ENCODE data around the gene YKT6. TPM values are rescaled to one million over a fixed set of nuclear protein-coding genes. Genes with fewer than 3 reads are reported as not detected.

Gene YKT6
- total RNA-seq, 4 donors from 2014 or later: 43.3 to 50.7 (median 49.7) TPM

DNA sequence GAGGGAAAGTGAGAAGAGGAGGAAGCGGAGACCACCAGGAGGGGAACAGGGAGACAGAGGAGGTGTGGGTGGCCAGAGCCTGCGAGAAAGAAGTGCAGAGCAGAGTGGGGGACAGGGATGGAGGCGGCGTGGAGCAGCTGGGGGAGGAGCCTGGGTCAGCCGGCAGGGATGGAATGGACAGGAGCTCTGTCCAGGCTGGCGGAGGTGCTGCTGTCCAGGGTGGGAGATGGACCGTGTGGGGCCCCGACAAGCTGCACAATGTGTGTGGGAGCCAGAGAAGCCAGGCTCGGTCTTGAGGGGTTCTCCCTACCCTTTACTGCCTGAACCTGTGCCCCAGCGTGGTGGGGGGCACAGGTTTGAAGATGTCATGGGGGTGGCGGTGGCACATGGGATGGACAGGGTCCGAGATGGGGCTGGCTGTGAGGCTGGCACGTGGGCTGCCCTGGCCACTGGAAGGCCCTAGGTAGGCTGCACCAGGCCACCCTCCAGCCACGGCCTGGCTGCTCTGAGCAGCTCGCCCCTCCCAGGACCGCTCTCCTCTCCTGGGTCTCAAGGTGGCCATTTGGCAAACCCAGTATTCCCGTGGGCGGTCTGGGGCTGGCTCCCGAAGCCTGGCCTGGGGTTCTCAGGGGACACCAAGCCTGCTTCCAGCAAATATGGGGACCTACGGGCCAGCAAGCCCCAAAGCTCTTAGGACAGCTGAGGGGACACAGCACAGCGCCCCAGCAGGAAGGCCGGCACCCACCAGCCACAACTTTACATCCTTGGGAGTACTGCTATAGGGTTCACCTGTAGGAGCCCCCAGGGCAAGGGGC lies 32.3 kb downstream of the YKT6 start:
- TF ChIP-seq, protein P1, sequence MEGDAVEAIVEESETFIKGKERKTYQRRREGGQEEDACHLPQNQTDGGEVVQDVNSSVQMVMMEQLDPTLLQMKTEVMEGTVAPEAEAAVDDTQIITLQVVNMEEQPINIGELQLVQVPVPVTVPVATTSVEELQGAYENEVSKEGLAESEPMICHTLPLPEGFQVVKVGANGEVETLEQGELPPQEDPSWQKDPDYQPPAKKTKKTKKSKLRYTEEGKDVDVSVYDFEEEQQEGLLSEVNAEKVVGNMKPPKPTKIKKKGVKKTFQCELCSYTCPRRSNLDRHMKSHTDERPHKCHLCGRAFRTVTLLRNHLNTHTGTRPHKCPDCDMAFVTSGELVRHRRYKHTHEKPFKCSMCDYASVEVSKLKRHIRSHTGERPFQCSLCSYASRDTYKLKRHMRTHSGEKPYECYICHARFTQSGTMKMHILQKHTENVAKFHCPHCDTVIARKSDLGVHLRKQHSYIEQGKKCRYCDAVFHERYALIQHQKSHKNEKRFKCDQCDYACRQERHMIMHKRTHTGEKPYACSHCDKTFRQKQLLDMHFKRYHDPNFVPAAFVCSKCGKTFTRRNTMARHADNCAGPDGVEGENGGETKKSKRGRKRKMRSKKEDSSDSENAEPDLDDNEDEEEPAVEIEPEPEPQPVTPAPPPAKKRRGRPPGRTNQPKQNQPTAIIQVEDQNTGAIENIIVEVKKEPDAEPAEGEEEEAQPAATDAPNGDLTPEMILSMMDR (IDR thresholded peaks at IDR 0.05; ENCODE audit: low read depth): no peak

DNA sequence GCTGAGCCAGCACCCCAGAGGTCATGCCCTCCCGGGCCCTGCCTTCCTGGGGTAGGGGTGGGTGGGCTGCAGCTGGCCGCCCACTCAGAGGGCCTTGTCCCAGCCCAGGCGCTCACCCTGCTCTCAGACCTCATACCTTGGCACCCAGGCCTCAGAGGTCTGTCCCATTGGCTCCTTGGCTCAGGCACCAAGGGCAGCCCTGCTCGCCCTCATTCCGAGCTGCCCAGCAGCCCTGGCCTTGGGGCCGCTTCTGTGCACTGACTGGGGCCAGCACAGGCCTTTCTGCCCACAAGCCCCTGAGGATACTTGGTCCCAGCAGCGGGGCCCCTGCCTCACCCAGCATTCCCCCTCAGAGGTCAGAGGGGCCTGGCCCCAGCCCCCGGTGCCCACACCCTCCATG lies 34.3 kb downstream of the YKT6 start:
- TF ChIP-seq, protein P1 (IDR thresholded peaks at IDR 0.05; ENCODE audit: low read depth): no peak

DNA sequence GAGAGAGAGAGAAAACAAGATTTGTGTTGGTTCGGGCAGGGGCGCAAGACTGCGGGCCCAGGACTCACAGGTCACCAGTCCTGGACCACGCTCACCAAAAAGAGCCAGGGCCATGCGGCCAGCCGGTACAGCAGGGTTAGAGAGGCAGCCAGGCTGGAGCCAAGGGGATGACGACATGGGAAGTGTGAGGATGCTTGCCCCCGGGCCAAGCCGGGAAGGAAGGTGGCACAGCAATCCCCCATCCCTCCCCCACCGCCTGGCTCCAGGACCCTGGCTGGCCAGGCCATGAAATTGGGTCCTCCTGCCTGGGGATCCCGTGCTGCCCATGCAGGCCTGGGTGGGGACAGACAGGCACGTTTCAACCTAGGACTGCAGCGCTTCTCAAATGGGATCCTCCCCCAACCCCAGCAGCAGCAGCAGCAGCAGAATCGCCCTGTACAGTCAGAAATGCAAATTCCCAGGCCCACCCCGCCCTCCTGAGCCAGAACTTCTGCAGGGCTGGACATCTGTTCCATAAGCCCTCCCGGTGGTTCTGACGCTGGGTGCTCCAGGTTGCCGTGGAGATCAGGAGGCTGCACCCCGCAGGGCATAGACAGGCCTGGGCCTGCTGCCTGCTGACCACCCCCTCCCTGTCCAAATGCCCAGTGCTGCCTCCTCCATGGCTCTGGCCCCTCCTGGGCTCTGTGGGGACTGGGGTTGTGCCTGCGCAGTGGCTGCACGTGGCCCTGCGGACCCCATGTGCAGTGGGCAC lies 35.0 kb downstream of the YKT6 start:
- TF ChIP-seq, protein P1 (IDR thresholded peaks at IDR 0.05; ENCODE audit: low read depth): no peak

DNA sequence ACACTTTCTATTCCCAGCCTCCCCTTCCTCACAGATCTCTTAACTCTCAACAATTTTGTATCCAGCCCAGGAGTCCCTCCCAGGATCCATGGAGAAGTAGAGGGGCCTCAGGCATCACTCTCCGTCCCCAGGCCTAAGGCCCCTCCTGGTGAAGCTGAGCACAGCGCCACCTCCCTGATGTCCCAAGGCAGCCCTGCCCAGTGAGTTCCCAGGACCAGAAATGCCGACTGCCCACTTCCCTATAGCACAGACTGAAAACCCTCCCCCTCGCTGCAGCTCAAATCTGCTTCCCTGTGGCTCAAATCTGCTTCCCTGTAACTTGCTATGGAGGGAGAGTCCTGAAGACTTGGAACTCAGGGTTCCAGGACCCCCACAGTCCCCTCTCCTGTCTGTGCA lies 35.6 kb downstream of the YKT6 start:
- TF ChIP-seq, protein P1 (IDR thresholded peaks at IDR 0.05; ENCODE audit: low read depth): no peak

DNA sequence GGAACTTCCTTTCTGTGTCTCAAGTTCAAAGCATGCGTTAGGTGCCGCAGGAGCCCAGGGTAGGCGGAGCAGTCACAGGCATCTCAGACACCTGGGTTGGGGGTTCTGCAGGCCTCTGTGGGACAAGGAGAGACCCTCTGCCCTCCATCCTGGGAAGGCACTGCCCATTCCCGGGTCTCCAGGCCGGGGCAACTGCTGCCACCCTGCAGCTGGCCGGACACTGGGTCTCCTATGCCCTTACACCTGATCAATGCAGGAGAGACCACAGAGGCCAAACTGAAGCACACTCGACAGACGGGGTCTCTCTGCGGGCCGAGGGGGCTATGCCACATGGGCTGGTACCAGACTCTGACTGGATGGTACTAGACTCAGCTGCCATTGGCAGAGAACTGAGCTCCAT lies 36.9 kb downstream of the YKT6 start:
- TF ChIP-seq, protein P1 (IDR thresholded peaks at IDR 0.05; ENCODE audit: low read depth): no peak

DNA sequence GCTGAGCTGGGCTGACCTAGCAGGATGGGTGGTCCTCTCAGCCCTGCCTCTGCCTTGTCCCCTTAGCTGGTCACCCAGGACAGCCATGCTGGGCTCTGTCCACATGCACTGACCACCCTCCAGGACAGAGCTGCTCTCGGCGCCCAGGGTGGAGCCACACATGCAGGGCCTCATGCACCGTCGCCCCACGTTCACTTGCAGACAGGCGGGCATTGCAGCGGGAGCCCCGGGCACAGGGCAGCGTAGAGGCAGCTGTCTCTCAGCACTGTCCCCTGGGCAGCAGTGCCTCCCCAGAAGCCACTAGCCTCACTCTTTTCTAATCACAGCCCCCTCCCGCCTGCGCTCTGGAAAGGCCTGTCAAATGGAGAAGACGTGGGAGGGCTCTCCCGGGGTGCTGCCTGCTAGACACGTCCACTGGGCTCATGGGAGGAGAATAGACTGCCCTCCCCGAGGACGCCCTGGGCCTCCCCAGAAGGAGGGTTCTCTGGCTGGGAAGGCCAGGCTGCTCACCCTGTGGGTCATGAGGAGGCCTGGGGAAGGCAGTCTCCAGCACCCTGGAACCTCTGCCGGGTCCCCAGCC lies 37.4 kb downstream of the YKT6 start:
- TF ChIP-seq, protein P1 (IDR thresholded peaks at IDR 0.05; ENCODE audit: low read depth): no peak

DNA sequence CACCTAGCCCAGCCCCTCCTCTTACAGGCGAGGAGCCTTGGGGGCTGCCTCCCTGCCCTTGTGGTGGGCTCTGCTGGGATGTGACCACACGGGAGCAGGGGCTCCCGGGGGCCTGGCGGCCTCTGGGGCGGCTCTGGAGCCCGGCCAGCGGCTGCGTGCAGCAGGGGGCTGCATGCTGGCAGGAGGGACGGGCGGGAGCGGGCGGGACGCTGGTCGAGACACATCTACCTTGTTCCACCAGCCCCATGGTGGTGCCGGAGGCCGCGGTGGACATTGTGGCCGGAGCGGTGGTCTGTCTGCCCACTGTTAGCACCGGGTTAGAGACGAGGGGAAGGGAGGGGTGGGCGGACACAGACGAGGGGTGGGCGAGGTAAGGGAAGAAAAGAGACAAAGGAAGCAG lies 38.6 kb downstream of the YKT6 start:
- TF ChIP-seq, protein P1 (IDR thresholded peaks at IDR 0.05; ENCODE audit: low read depth): no peak

Measured in subcutaneous adipose tissue (tissue), 4 donors.